Inflammatory macrophage treated with lipopolysaccharide for 1 hour (primary cell): ENCODE measurements around the gene NFATC3.

ENCODE experiments used
- DNase-seq, 2 donors: peaks; one replicate each; pipeline ENCODE4 v3.0.0-alpha.2; 2020 to 2022

The NFATC3 gene

DNA sequence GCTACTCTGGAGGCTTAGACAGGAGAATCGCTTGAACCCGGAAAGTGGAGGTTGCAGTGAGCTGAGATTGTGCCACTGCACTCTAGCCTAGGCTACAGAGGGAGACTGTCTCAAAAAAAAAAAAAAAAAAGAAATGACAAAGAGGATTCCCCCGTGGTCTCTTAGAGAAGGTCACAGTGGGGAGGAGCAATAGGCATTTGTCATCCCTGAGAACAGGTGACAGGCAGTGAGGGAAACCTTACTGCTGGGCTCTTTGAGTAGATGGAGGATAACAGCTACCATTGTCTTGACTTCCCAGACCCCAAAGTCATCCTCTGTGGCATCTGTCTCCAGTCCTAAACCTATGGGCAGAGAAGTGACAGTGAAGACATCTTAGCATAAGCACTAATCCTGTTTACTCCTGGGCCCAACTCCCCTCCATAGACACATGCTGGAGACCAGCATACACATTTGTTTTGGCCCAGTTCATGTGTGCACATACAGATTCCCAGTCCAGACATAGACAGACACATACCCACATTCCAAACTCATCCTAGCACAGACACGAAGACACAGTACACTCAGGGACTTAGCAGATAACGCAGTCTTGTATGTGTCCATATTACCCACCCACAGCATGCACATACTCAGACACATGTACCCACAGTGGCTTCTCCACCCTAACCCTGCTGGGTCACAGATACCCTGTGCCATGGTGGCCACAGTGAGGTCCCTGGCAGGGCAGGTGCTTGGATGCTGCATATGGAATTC lies 148.1 kb downstream of the NFATC3 start:
- DNase-seq, result no peak

GRCh38 chr16:68233835-68234187 lies 148.6 kb downstream of the NFATC3 start:
- DNase-seq, result no peak

DNA sequence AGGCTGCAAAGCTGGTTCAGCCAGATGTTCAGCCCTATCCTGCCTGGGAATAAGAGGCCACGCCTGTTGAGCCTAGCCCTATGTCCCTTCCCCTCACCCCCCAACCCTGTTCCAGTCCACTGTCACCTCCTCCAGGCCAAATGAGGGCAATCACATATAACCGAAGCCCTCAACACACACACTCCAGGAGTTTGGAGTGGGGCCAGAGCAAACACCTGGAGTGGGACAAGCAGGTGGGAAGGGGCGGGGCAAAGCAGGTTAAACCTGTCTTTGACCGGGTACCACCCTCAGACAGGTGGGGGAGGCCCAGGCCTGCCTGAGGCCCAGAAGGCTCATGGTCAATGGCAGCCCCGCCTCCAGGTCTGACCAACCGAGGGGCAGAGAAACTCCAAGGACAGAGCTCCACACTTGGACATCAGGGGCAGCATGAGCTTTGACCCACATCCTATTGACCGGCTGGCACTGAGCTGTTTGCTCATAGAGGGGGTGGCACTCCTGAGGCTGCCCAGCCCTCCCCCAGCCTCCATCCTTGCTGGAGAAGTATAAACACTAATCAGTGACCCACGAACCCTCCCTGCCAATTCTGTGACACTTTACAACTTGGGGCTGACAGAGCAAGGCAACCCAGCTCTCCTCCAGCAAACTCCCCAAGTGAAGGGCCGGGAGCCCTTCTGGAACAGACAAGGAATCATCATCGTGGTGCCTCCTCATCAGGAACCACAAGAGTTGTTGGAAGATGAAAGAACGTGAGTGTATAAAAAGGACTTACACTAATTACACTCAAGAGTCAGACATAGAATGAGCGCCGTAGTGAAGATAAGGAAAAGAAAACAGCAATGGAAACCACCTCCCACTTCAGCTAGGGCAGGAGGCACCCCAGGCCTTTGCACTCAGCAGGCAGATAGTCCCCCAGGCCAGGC lies 149.3 kb downstream of the NFATC3 start:
- no peak for DNase-seq

DNA sequence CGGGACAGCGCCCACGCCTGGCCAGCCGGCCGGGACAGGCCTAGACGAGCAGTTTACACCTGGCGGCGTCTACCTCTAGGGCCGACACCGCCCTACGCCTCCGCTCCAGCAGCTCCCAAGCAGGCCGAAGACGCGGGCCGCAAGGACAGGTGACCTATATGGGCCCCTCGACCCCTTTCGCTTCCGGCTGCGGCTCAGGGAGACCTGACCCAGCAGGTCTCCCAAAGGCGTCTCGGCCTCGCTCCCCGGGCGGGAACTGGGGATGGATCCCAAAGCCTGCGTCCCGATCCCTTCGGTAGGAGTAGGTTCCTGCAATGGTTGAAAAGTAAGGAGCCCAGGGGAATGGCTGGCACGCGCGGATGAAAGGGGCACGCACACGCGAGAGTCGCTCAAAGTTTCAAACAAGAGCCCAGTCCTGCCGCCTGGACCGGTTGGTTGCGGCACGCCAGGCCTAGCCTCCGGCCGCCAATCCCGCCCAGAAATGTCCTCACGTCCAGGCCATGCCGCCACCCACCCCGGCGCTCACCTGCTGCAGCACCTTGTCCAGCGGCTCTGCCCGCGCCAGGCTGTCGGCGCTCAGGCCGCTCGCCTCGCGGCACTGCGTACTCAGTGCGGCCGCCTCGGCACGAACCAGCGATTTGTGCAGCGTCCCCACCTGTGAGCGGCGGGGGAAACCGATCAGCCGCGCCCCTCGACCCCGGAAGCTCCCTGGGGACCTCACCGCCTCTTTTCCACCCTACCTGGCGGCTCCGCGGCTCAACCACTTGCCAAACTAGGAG lies 150.1 kb downstream of the NFATC3 start:
- no peak for DNase-seq

DNA sequence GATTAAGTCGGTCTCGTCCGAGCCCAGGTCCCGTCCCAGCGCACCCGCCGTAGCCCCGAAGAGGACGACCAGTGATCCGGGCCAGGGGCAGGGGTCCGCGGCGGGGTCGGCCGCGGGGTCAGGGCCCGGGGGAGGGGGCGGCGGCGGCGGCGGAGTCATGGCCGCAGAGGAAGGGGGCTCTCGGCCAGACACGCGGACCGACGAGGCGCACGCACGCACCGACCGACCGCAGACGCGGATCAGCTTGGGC lies 150.6 kb downstream of the NFATC3 start, which contains the start of gene ESRP2:
Gene ESRP2, minus strand, starts transcription at position 241 of the 250 bp plus-strand sequence. Its CDS starts 82 bp downstream, at position 159.
- no peak for DNase-seq

GRCh38 chr16:68236137-68236825 lies 151.1 kb downstream of the NFATC3 start:
- no peak for DNase-seq

DNA sequence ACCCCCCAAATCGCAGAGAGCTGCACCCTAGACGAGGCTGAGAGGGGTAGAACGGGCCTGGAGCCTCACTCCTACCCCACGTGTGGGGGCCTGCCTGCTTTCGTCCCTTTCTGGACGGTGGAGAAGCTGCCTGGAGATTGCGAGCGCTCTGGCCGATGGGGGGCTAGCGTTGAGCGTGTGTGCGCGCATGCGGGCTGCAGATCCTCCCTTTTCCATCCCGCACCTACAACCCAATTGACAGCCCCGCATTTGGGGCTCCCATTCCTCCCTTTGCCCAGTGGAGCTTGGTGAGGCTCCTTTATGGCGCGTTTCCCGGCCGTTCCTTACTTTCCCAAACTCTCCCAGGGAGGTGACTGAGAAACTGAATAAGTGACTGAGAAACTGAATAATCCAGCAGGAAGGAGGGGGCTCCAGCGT lies 151.7 kb downstream of the NFATC3 start:
- DNase-seq, result no peak

DNA sequence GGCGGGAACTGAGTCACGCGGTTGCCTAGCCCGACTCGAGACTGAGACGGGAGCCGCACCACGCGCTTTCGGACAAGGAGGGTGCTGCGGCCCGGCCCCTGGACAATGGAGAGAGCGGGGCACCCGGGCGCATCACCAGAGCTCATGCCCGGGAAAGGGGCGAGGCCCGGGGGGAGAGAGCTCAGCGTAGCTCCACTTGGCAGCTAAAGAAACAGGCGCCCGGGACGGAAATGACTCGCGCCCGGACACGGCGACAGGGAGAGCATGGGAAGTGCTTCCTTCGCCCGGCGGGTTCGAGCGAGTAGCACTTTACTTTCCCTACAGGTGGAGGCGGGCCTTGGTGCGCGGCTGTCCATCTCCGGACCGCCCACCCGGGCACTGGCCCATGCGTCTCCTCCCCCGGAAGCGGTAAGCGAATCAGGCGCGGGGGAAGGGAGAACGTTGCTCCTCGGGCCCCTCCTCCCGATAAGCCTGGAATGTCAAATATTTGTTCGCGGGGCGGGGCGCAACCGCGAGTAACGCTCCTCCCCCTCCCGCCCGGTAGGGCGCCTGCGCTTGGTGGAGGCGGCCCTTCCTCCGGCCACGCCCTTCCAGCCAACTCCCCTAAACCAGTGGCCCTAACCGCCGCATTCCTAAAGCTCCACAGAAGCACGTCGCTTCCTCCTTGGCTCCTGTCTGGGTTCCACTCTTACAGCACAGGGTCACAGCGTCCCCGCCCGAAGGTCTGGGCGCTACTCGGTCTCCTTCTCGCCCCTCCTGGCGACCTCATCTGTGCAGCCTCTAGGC lies 152.3 kb downstream of the NFATC3 start:
- peak; percentile 95 to 98 for DNase-seq

- no peak for DNase-seq
Measured at GRCh38 chr16:68238029-68238345, 152.8 kb downstream of the NFATC3 start.

GRCh38 chr16:68242085-68242484 lies 156.9 kb downstream of the NFATC3 start:
- DNase-seq, result no peak

DNA sequence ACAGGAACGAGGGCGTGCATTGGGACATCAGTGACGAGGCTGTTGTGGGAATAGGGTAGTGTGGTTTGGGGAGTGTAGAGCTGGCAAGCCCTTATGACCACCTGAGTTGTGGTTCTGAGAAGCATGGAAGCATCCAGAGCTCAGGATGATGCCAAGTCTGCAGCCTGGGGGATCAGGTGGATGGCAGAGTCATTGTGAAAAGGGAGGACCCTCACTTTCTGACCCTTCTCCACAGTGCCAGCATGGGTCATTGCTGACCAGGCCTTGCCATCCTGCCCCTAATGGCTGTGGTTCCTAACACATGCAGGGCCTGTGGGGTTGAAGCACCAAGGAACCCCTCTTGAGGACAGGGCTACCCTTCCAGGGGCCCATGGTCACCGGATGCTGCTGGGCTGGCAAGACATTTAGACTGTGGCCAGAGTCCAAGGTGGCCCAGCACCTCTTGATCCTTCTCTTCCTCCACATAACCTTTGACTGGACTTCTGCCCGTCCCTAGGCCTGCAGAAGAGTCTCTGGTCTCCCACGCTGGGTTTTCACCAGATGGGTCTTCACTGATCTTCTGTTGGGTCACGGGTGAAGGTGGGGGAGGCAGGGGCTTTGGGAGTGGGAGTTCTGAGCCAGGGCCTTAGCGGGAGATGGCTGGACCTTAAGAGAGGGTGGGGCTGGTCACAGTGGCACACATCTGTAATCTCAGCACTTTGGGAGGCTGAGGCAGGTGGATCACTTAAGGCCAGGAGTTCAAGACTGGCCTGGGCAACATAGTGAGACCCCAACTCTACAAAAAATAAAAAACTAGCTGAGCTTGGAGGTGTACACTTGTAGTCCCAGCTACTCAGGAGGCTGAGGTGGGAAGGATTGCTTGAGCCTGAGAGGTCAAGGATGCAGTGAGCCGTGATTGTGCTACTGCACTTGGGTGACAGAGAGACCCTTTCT lies 158.0 kb downstream of the NFATC3 start:
- DNase-seq, result no peak

DNA sequence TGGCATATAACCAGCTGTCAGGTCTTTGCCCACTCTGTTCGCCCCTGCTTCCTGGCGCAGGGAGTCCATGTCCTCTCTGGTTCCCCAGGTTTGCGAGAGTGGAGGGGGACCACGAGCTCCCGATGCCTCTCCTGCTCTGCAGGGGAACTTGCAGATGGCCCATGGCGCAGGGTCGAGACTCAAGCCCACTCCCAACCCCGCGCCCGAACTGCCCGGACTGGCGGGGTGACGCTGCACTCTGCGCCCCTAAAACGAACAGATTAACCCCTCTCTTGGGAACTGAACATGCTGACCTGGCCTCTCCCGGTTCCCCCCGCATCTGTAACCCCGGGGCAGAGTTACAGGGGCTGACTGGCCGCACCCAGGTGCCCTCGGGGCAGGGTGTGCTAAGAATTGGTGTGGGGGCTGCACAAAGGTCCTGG lies 159.3 kb downstream of the NFATC3 start:
- DNase-seq, result no peak

DNA sequence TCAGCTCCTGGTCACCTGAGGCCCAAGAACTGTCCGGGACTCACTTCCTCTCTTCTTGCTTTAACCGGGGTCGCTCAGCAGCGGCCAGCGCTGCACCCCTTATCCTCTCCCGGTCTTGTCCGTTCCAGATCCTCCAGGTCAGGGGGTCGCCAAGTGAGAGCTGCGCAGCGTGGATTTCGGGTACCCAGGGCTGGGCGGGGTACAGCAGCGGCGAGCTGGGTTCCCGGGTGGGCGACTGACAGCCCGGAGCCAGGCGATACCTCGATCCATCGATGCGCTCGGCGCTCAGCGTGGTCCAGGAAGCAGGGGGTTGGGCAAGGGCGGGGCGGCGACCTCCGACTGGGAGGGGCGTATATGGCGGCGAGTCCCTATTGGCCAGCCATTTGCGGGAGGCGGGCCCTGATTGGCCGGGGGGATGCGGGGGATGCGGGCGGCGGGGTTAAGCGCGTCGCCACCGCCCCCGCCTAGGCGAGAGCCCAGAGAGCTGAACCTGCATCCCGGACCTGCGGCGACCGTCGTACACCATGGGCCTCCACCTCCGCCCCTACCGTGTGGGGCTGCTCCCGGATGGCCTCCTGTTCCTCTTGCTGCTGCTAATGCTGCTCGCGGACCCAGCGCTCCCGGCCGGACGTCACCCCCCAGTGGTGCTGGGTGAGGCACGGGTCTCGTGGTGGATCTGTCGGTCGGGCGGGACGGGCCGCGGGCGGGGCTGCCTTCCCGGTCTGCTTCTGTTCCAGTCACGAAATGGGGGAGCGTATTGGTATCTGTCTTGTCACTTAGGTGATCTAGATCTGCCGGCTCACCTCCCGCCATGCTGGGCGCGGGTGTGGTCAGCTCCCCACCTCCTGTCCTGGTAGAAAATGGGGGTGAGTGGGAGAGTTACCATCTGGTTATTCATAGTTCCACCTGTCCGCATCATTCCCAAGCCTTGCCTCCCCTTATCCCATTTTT lies 160.0 kb downstream of the NFATC3 start, which contains the start of gene PLA2G15:
Gene PLA2G15, plus strand, starts transcription at position 471 of the 951 bp plus-strand sequence. Its CDS starts 54 bp downstream, at position 525.
- DNase-seq, result peak; percentile 87 to 95

GRCh38 chr16:68246121-68246520 lies 161.0 kb downstream of the NFATC3 start:
- DNase-seq, result no peak

GRCh38 chr16:68246666-68247065 lies 161.5 kb downstream of the NFATC3 start:
- DNase-seq, result peak; percentile 31 to 43

DNA sequence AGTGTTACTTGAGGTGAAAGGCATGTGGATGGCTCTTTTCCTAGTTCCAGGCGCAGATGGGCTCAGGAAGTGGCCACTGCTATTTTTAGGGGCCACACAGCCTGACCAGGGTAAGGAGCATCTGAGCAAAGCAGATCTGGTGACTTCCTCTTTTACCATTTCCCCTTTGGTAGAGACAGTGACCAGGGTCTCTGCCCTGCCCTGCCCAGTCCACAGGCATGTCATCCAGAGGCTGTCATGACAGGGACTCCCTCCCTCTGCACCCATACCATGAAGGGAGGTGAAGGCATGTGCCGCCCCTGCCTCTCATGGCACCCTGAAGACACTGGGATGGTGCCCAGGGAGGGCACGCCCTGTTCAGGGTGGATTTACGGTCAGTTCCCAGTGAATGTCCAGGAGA lies 162.2 kb downstream of the NFATC3 start:
- peak; percentile 63 to 69 for DNase-seq

DNA sequence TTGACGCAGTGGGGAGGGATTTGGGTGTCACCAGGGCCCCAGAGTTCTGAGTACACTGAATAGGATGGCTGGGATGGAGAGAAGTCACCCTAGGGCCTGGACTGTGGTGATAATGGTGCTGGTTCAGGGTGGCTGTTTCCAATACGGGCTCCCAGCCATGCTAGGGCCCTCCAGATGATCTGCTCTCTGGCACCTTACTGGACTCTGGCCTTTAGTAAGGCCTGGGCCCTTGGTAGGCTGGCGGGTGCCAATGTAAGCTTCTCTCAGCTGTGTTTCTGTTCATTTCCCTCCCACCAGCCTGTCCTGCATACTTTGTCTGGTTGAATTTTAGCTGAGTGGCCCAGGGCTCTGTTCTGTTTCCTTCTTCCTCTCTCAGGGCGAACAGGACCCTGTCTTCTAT lies 162.8 kb downstream of the NFATC3 start:
- DNase-seq, result no peak

- DNase-seq, result no peak
Measured at GRCh38 chr16:68249371-68249770, 164.2 kb downstream of the NFATC3 start.

GRCh38 chr16:68250951-68251350 lies 165.8 kb downstream of the NFATC3 start:
- no peak for DNase-seq

DNA sequence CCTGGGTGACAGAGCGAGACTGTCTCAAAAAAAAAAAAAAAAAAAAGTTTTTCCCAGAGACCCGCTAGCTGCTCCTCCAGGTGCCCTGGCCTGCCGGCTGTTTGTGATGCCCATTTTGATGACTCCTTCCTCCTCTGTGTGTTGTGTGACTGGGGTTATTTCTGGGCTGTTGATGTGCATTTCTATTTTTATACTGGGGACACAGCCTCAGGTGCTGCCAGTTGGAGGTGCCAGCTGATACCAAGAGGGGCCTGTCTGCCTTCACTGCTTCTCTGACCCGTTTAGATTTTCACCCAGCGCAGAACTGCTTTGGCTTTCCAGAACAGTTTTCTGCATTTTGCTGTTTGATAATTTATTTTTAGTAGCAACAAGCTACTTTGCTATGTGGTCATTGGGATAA lies 166.7 kb downstream of the NFATC3 start:
- no peak for DNase-seq
